ENCODE data around the gene ST7L. TPM values are rescaled to one million over a fixed set of nuclear protein-coding genes. Genes with fewer than 3 reads are reported as not detected.

The ST7L gene
- total and polyA plus RNA-seq, 10 of the 15 experiments (the other 5 are each of a cell fraction or from before 2014, with no cell fraction given), result 3.6 to 13.7 (median 8.9) TPM

GRCh38 chr1:112493351-112493750 lies 125.6 kb downstream of the ST7L start:
- Histone ChIP-seq H3K27ac (ENCODE audit: control insufficient read depth, insufficient read depth) (no peak overlapping the region), H3K79me2 (ENCODE audit: control insufficient read depth, insufficient read depth, low read length) (no peaks in the 10 kb centered on the region), H3K4me2 (ENCODE audit: control insufficient read depth, insufficient read depth) (no peak overlapping the region), H3K36me3 (ENCODE audit: control insufficient read depth in 2 of 2, insufficient read depth in 2 of 2, low read length in 1 of 2) (no peaks in the 10 kb centered on the region), H3K27me3 (replicated peaks in 1 of 2; ENCODE audit: control insufficient read depth in 2 of 2, insufficient read depth in 2 of 2, low read length in 1 of 2) (no peaks in the 10 kb centered on the region), H3K4me1 (ENCODE audit: control insufficient read depth, insufficient read depth, low read length) (no peaks in the 10 kb centered on the region), H4K20me1 (ENCODE audit: control insufficient read depth, insufficient read depth) (no peaks in the 10 kb centered on the region), H2AFZ (ENCODE audit: control insufficient read depth, low read depth, low read length) (no peak overlapping the region), H3K9me3 (replicated peaks; ENCODE audit: control insufficient read depth, insufficient read depth, low read length) (no peaks in the 10 kb centered on the region), H3K9ac (ENCODE audit: control insufficient read depth, insufficient read depth, low read length) (no peak overlapping the region), H3K4me3 (no peak overlapping the region)
- ATAC-seq (no peak), DNase-seq (ENCODE audit: low read depth, low spot score) (no peak), FAIRE-seq (no peak)
- BruUV-seq (replicated peaks), result no TSS peak
- in situ Hi-C loops (cut with MboI), result no loop called here
- ChIA-PET CTCF (interaction anchor here (0.7 to 1.6 kb wide), 4 partner anchors 12 to 222 kb away, joined by 3 to 4 read pairs (median 3); partner anchors contain the start of gene PPM1J), POLR2A (no interaction called here), SMC1A (ENCODE audit: uncharacterized antibody, unreplicated experiment) (interaction anchor here (0.7 to 1.7 kb wide), 2 partner anchors 27 to 170 kb away, joined by 3 to 5 read pairs; no protein-coding TSS in a partner anchor), RAD21 (ENCODE audit: unreplicated experiment) (interaction anchor here (0.9 kb wide), 1 partner anchor 222 kb away, joined by 3 read pairs; the partner anchor contains the start of gene PPM1J)
- TF ChIP-seq REST (IDR thresholded peaks at IDR 0.05; ENCODE audit: low read depth, low read length), result no peak
- TF ChIP-seq BACH1 (IDR thresholded peaks at IDR 0.05; ENCODE audit: borderline replicate concordance), result no peak
- TF ChIP-seq ZBTB4 (CRISPR knock-in tag; IDR thresholded peaks at IDR 0.05), result no peak
- no peak for TF ChIP-seq HDAC6 (IDR thresholded peaks at IDR 0.05; ENCODE audit: unreplicated experiment)
- TF ChIP-seq CEBPB (IDR thresholded peaks at IDR 0.05; ENCODE audit: borderline replicate concordance in 1 of 2, low read depth in 2 of 2, low read length in 2 of 2), result no peak
- TF ChIP-seq FOS (IDR thresholded peaks at IDR 0.05; ENCODE audit: borderline replicate concordance, extremely low read depth, insufficient read length), result no peak
- TF ChIP-seq RCOR1 (conservative IDR thresholded peaks at IDR 0.05; ENCODE audit: low read depth, low read length), result no peak
- TF ChIP-seq RBBP5 (conservative IDR thresholded peaks at IDR 0.05), result no peak
- no peak for TF ChIP-seq ZNF687 (IDR thresholded peaks at IDR 0.05)
- no peak for TF ChIP-seq NR2F1 (conservative IDR thresholded peaks at IDR 0.05)
- intact Hi-C loops (cut with micrococcal nuclease; ENCODE audit: unreplicated experiment), result no loop called here
- WGBS (ENCODE audit: insufficient coverage, insufficient replicate concordance, low lambda C conversion rate, missing lambda C conversion rate), result 8% methylated on average over 6 of the region's 6 CpGs

Measured in GM12878 (cell line).